NT2/D1 (cell line): ENCODE data around the gene KLF16.

Experiments used
- DNase-seq: peaks from one replicate; pipeline ENCODE4 v3.0.0-alpha.2; 2011; ENCODE audit warnings: low read depth, low spot score
- H3K27me3 ChIP-seq: 2 replicates; pipeline ENCODE4 v1.6.0; 2011; ENCODE audit warnings: mild to moderate bottlenecking; ENCODE audit not compliant: insufficient read length, insufficient read depth
- H3K36me3 ChIP-seq: 2 replicates; pipeline ENCODE4 v1.6.1; 2011; ENCODE audit warnings: mild to moderate bottlenecking, low read length, mixed read lengths; ENCODE audit not compliant: insufficient read depth, insufficient read length
- H3K4me1 ChIP-seq: 2 replicates; pipeline ENCODE4 v1.5.1; 2011; ENCODE audit not compliant: insufficient read depth, insufficient read length
- H3K4me3 ChIP-seq: 2 replicates; pipeline ENCODE4 v1.5.1; 2011; ENCODE audit warnings: low read depth; ENCODE audit not compliant: insufficient read length
- H3K9ac ChIP-seq: 2 replicates; pipeline ENCODE4 v1.6.0; 2011; ENCODE audit warnings: low read depth; ENCODE audit not compliant: insufficient read length
- H3K9me3 ChIP-seq: 2 replicates; pipeline ENCODE4 v1.5.1; 2011; ENCODE audit warnings: mild to moderate bottlenecking, low read length; ENCODE audit not compliant: insufficient read depth
- SUZ12 ChIP-seq: IDR thresholded peaks from 2 replicates; pipeline ENCODE4 v1.6.1; 2011; ENCODE audit not compliant: insufficient read length, insufficient read depth; ENCODE audit errors: extremely low read depth
- YY1 ChIP-seq: IDR thresholded peaks from 2 replicates; pipeline ENCODE4 v1.6.1; 2011; ENCODE audit not compliant: insufficient read length, insufficient read depth
- ZNF274 ChIP-seq: IDR thresholded peaks from 2 replicates; pipeline ENCODE4 v1.6.1; 2011; ENCODE audit warnings: mild to moderate bottlenecking, low read depth, low read length

The KLF16 gene

GRCh38 chr19:1845642-1846041 is 17.7 kb downstream of the KLF16 start:
- peaks cover 53% of the 10 kb centered on the region for H3K36me3 ChIP-seq
- no peaks in the 10 kb centered on the region for H3K9me3 ChIP-seq
- DNase-seq: no peak
- TF ChIP-seq ZNF274 (no peak), YY1 (no peak), SUZ12 (no peak)
- peaks cover 27% of the 10 kb centered on the region for H3K4me1 ChIP-seq
- peak overlapping the region; percentile 39 for H3K9ac ChIP-seq
- no peaks in the 10 kb centered on the region for H3K27me3 ChIP-seq
- H3K4me3 ChIP-seq: no peak overlapping the region

- no peak for TF ChIP-seq ZNF274
- no peak overlapping the region for H3K4me3 ChIP-seq
- H3K9ac ChIP-seq: no peak overlapping the region
- no peak for DNase-seq
- peaks cover 55% of the 10 kb centered on the region for H3K36me3 ChIP-seq
- peaks cover 30% of the 10 kb centered on the region for H3K4me1 ChIP-seq
- H3K9me3 ChIP-seq: no peaks in the 10 kb centered on the region
- H3K27me3 ChIP-seq: no peaks in the 10 kb centered on the region
Observed at GRCh38 chr19:1845125-1845515, 18.3 kb downstream of the KLF16 start.

GRCh38 chr19:1844513-1845124 is 18.8 kb downstream of the KLF16 start:
- DNase-seq: no peak
- TF ChIP-seq YY1 (no peak), ZNF274 (no peak), SUZ12 (no peak)
- Histone ChIP-seq H3K36me3 (peaks cover 57% of the 10 kb centered on the region), H3K27me3 (no peaks in the 10 kb centered on the region), H3K9ac (peak overlapping the region; percentile 53), H3K4me1 (peaks cover 33% of the 10 kb centered on the region), H3K4me3 (no peak overlapping the region), H3K9me3 (no peaks in the 10 kb centered on the region)

- Histone ChIP-seq H3K36me3 (peaks cover 65% of the 10 kb centered on the region), H3K4me3 (no peak overlapping the region), H3K9ac (peak overlapping the region; percentile 53), H3K27me3 (no peaks in the 10 kb centered on the region), H3K9me3 (no peaks in the 10 kb centered on the region), H3K4me1 (peaks cover 33% of the 10 kb centered on the region)
- no peak for DNase-seq
- TF ChIP-seq SUZ12: no peak
Observed at GRCh38 chr19:1843646-1844394, 19.6 kb downstream of the KLF16 start.

GRCh38 chr19:1843116-1843515 is 20.3 kb downstream of the KLF16 start:
- Histone ChIP-seq H3K4me1 (peaks cover 33% of the 10 kb centered on the region), H3K36me3 (peaks cover 72% of the 10 kb centered on the region), H3K9me3 (no peaks in the 10 kb centered on the region), H3K9ac (peak overlapping the region; percentile 36), H3K4me3 (no peak overlapping the region), H3K27me3 (no peaks in the 10 kb centered on the region)
- TF ChIP-seq ZNF274 (no peak), YY1 (no peak), SUZ12 (no peak)
- no peak for DNase-seq

GRCh38 chr19:1841209-1841924 is 22.0 kb downstream of the KLF16 start:
- no peaks in the 10 kb centered on the region for H3K9me3 ChIP-seq
- DNase-seq: no peak
- peak overlapping the region; percentile 66 for H3K9ac ChIP-seq
- no peak for TF ChIP-seq SUZ12
- no peak overlapping the region for H3K4me3 ChIP-seq
- peaks cover 67% of the 10 kb centered on the region for H3K36me3 ChIP-seq
- H3K27me3 ChIP-seq: no peaks in the 10 kb centered on the region
- H3K4me1 ChIP-seq: peaks cover 40% of the 10 kb centered on the region

GRCh38 chr19:1840541-1841115 is 22.8 kb downstream of the KLF16 start:
- H3K4me1 ChIP-seq: peaks cover 38% of the 10 kb centered on the region
- no peaks in the 10 kb centered on the region for H3K27me3 ChIP-seq
- TF ChIP-seq YY1: no peak
- TF ChIP-seq ZNF274: no peak
- TF ChIP-seq SUZ12: no peak
- H3K9ac ChIP-seq: peak overlapping the region; percentile 32
- DNase-seq: no peak
- no peak overlapping the region for H3K4me3 ChIP-seq
- no peaks in the 10 kb centered on the region for H3K9me3 ChIP-seq
- peaks cover 65% of the 10 kb centered on the region for H3K36me3 ChIP-seq
